ENCODE results near the gene SMG5.
"Not testable (repeated sequence)": the region's sequence is repeated elsewhere in the genome, so short reads cannot be mapped to it uniquely, and the experiment has no call there.

SMG5 gene

DNA sequence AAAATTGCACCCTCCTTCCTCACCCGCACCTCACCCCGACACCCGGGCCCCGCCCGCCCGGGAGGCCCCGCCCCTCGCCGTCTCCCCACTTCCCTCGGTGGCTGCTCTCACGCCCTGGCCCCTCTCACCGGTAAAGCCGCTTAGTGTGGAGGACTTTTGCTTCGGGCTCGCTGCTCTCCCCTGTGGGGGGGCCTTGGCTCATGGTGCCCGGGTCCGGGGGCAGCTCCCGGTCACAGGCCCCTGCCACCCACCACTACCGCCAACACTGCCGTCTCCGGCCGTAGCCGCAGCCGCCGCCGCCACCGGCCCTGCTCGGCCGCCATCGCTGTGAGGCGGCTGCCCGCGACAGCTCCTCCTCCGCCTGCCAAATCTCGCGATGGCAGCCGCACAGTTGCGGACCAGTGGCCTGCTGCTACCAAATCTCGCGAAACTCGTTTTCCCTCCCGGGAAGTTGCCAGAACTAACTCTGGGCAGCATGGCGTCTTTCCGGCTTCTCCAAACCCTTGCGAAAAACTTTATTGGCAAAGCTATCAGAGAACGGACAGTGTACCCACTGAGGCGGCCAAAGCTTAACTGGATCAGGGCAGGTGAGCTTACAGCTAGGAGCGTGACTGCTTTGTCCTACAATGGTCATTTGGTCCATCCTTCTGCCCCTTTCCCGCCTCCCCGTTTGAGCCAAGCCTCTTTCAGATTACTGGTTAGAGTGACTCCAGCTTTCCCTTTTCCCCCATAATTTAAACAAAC is at the start of gene SMG5 (continued):
- TF ChIP-seq, protein P1, sequence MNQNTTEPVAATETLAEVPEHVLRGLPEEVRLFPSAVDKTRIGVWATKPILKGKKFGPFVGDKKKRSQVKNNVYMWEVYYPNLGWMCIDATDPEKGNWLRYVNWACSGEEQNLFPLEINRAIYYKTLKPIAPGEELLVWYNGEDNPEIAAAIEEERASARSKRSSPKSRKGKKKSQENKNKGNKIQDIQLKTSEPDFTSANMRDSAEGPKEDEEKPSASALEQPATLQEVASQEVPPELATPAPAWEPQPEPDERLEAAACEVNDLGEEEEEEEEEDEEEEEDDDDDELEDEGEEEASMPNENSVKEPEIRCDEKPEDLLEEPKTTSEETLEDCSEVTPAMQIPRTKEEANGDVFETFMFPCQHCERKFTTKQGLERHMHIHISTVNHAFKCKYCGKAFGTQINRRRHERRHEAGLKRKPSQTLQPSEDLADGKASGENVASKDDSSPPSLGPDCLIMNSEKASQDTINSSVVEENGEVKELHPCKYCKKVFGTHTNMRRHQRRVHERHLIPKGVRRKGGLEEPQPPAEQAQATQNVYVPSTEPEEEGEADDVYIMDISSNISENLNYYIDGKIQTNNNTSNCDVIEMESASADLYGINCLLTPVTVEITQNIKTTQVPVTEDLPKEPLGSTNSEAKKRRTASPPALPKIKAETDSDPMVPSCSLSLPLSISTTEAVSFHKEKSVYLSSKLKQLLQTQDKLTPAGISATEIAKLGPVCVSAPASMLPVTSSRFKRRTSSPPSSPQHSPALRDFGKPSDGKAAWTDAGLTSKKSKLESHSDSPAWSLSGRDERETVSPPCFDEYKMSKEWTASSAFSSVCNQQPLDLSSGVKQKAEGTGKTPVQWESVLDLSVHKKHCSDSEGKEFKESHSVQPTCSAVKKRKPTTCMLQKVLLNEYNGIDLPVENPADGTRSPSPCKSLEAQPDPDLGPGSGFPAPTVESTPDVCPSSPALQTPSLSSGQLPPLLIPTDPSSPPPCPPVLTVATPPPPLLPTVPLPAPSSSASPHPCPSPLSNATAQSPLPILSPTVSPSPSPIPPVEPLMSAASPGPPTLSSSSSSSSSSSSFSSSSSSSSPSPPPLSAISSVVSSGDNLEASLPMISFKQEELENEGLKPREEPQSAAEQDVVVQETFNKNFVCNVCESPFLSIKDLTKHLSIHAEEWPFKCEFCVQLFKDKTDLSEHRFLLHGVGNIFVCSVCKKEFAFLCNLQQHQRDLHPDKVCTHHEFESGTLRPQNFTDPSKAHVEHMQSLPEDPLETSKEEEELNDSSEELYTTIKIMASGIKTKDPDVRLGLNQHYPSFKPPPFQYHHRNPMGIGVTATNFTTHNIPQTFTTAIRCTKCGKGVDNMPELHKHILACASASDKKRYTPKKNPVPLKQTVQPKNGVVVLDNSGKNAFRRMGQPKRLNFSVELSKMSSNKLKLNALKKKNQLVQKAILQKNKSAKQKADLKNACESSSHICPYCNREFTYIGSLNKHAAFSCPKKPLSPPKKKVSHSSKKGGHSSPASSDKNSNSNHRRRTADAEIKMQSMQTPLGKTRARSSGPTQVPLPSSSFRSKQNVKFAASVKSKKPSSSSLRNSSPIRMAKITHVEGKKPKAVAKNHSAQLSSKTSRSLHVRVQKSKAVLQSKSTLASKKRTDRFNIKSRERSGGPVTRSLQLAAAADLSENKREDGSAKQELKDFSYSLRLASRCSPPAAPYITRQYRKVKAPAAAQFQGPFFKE (tag by site-specific recombination; IDR thresholded peaks at IDR 0.05; ENCODE audit: borderline replicate concordance), result no peak
- peak; percentile 88 for TF ChIP-seq GLIS1 (tag by site-specific recombination; IDR thresholded peaks at IDR 0.05)
- peak; percentile 91 for TF ChIP-seq ZSCAN30 (tag by site-specific recombination; IDR thresholded peaks at IDR 0.05)
- TF ChIP-seq ZNF529 (tag by site-specific recombination; IDR thresholded peaks at IDR 0.05; ENCODE audit: insufficient replicate concordance), result no peak
- peak; percentile 59 for TF ChIP-seq ZIC2 (tag by site-specific recombination; IDR thresholded peaks at IDR 0.05)
- 0 out of 2 replicates have a peak, but pooled peaks have one; percentile 26 for TF ChIP-seq SCRT2 (tag by site-specific recombination; IDR thresholded peaks at IDR 0.05)

DNA sequence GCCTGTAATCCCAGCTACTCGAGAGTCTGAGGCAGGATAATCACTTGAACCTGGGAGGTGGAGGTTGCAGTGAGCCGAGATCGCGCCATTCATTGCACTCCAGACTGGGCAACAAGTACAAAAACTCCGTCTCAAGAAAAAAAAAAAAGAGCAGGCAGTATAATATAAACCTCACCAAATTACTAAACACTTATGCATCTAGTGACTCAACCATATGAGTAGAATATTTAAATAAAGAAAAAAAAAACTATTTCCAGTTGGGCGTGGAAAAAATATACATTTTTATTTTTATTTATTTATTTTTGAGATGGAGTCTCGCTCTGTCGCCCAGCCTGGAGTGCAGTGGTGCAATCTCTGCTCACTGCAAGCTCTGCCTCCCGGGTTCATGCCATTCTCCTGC is 40.6 kb upstream of the SMG5 start:
- H3K4me1 ChIP-seq (ENCODE audit: control insufficient read depth, insufficient read depth, low read length); CTCF ChIA-PET; H3K9me3 ChIP-seq (ENCODE audit: control insufficient read depth, insufficient read depth, low read depth, low read length); H3K27ac ChIP-seq (ENCODE audit: extremely low read depth, low read depth, low read length); H3K4me3 ChIP-seq (ENCODE audit: low read depth, low read length): not testable (repeated sequence)
- H3K36me3 ChIP-seq (ENCODE audit: control insufficient read depth in 2 of 2, insufficient read depth in 1 of 2, low read length in 2 of 2), result peaks cover 81 to 85% of the 10 kb centered on the region in 2 experiments
- POLR2A ChIA-PET, result interaction anchor here (0.6 kb wide), 1 partner anchor 190 kb away, joined by 7 read pairs; no protein-coding TSS in a partner anchor

DNA sequence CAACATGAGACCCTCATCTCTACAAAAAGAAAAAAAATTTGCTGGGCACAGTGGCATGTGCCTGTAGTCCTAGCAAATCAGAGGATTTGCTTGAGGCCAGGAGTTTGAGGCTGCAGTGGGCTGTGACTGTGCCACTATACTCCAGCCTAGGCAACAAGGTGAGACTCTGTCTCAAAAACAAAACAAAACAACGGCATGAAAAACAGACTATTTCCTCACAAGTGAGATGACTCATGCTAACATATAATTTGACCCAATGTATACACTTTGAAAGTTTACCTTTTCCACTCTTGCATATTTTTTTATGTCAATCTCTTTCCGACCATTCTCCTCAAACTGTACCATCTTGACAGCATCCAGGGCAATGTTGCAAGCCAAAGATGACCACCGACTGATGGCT is 37.9 kb upstream of the SMG5 start:
- POLR2A ChIA-PET, result interaction anchor here (1.4 kb wide), 1 partner anchor 38 kb away, joined by 6 read pairs; the partner anchor contains the start of gene SMG5
- H3K27ac ChIP-seq (ENCODE audit: extremely low read depth, low read depth, low read length), result no peak overlapping the region
- peaks cover 92 to 96% of the 10 kb centered on the region in 2 experiments for H3K36me3 ChIP-seq (ENCODE audit: control insufficient read depth in 2 of 2, insufficient read depth in 1 of 2, low read length in 2 of 2)
- TF ChIP-seq ZNF302 (tag by site-specific recombination; IDR thresholded peaks at IDR 0.05; ENCODE audit: low read depth), result no peak
- TF ChIP-seq, protein P1 (tag by site-specific recombination; IDR thresholded peaks at IDR 0.05; ENCODE audit: borderline replicate concordance), result no peak
- CTCF ChIA-PET, result interaction anchor here (0.7 to 1.6 kb wide), 7 partner anchors 10 to 223 kb away, joined by 3 to 9 read pairs (median 5); no protein-coding TSS in a partner anchor
- no peak overlapping the region for H3K4me3 ChIP-seq (ENCODE audit: low read depth, low read length)
- no peaks in the 10 kb centered on the region for H3K9me3 ChIP-seq (ENCODE audit: control insufficient read depth, insufficient read depth, low read depth, low read length)
- H3K4me1 ChIP-seq (ENCODE audit: control insufficient read depth, insufficient read depth, low read length), result no peaks in the 10 kb centered on the region

All from HEK293 (cell line).